Placental pericyte (primary cell): Measurements from ENCODE around the gene MACF1. TPM values are rescaled to one million over a fixed set of nuclear protein-coding genes. Genes with fewer than 3 reads are reported as not detected.

Experiments used
- total RNA-seq: library from RNA; depleted of rRNA; stranded (reverse); fragments of >200 nt; gene quantifications from 2 replicates; pipeline ENCODE4 v1.2.3, GENCODE V29; 2012

MACF1 gene, protein sequence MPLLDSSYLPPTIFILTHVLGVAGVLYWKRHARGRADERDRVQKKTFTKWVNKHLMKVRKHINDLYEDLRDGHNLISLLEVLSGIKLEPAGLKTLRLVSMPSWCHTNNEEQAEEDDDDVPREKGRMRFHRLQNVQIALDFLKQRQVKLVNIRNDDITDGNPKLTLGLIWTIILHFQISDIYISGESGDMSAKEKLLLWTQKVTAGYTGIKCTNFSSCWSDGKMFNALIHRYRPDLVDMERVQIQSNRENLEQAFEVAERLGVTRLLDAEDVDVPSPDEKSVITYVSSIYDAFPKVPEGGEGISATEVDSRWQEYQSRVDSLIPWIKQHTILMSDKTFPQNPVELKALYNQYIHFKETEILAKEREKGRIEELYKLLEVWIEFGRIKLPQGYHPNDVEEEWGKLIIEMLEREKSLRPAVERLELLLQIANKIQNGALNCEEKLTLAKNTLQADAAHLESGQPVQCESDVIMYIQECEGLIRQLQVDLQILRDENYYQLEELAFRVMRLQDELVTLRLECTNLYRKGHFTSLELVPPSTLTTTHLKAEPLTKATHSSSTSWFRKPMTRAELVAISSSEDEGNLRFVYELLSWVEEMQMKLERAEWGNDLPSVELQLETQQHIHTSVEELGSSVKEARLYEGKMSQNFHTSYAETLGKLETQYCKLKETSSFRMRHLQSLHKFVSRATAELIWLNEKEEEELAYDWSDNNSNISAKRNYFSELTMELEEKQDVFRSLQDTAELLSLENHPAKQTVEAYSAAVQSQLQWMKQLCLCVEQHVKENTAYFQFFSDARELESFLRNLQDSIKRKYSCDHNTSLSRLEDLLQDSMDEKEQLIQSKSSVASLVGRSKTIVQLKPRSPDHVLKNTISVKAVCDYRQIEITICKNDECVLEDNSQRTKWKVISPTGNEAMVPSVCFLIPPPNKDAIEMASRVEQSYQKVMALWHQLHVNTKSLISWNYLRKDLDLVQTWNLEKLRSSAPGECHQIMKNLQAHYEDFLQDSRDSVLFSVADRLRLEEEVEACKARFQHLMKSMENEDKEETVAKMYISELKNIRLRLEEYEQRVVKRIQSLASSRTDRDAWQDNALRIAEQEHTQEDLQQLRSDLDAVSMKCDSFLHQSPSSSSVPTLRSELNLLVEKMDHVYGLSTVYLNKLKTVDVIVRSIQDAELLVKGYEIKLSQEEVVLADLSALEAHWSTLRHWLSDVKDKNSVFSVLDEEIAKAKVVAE (N-terminal part only)
- 523 and 547 TPM in 2 replicates for total RNA-seq

GRCh38 chr1:39204441-39205081 lies at the start of gene MACF1:
Gene MACF1 (plus strand): TSS chr1:39204695. CDS start chr1:39205023, 328 bp downstream.

GRCh38 chr1:39491146-39491921 lies 286.8 kb downstream of the MACF1 start, which contains the start of gene BMP8A:
Gene BMP8A (plus strand): TSS chr1:39491636. CDS start chr1:39491992, 356 bp downstream.

Other genes starting within 250 kb of the MACF1 start
- gene AKIRIN1, start 213.4 kb upstream of the MACF1 start, total RNA-seq: 32.6 and 57.6 TPM in 2 replicates
- gene NDUFS5, start 178.3 kb upstream of the MACF1 start, total RNA-seq: 248 and 296 TPM in 2 replicates